ENCODE results near the gene IQCF5. TPM values are rescaled to one million over a fixed set of nuclear protein-coding genes. Genes with fewer than 3 reads are reported as not detected.

Gene IQCF5
- total RNA-seq, 3 donors from 2014 or later = not detected

- DNase-seq (ENCODE audit: low spot score in 2 of 2) = no peak
- no peaks in the 10 kb centered on the region for H3K27me3 ChIP-seq
Measured at GRCh38 chr3:51888463-51889105, 13.2 kb upstream of the IQCF5 start.

GRCh38 chr3:51887620-51888019 is 12.2 kb upstream of the IQCF5 start:
- TF ChIP-seq POLR2AphosphoS5 (IDR thresholded peaks at IDR 0.05) = no peak
- TF ChIP-seq, protein P1, sequence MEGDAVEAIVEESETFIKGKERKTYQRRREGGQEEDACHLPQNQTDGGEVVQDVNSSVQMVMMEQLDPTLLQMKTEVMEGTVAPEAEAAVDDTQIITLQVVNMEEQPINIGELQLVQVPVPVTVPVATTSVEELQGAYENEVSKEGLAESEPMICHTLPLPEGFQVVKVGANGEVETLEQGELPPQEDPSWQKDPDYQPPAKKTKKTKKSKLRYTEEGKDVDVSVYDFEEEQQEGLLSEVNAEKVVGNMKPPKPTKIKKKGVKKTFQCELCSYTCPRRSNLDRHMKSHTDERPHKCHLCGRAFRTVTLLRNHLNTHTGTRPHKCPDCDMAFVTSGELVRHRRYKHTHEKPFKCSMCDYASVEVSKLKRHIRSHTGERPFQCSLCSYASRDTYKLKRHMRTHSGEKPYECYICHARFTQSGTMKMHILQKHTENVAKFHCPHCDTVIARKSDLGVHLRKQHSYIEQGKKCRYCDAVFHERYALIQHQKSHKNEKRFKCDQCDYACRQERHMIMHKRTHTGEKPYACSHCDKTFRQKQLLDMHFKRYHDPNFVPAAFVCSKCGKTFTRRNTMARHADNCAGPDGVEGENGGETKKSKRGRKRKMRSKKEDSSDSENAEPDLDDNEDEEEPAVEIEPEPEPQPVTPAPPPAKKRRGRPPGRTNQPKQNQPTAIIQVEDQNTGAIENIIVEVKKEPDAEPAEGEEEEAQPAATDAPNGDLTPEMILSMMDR (IDR thresholded peaks at IDR 0.05) = no peak
- TF ChIP-seq POLR2A (IDR thresholded peaks at IDR 0.05) = no peak
- no peak for DNase-seq (ENCODE audit: low spot score in 2 of 2)
- no peak overlapping the region for H3K27ac ChIP-seq
- intact Hi-C loops (cut with DNase I; ENCODE audit: low total_unique reads) = no loop called here
- no peaks in the 10 kb centered on the region for H3K27me3 ChIP-seq
- no peaks in the 10 kb centered on the region for H3K36me3 ChIP-seq
- no peaks in the 10 kb centered on the region for H3K4me1 ChIP-seq
- no peak overlapping the region for H3K4me3 ChIP-seq
- no peaks in the 10 kb centered on the region for H3K9me3 ChIP-seq

More at GRCh38 chr3:51888463-51889105, 13.2 kb upstream of the IQCF5 start:
- H3K9me3 ChIP-seq = no peaks in the 10 kb centered on the region
- TF ChIP-seq POLR2AphosphoS5 (IDR thresholded peaks at IDR 0.05) = no peak
- no peak for TF ChIP-seq POLR2A (IDR thresholded peaks at IDR 0.05)
- TF ChIP-seq, protein P1 (IDR thresholded peaks at IDR 0.05) = no peak
- intact Hi-C loops (cut with DNase I; ENCODE audit: low total_unique reads) = no loop called here
- no peaks in the 10 kb centered on the region for H3K4me1 ChIP-seq
- no peaks in the 10 kb centered on the region for H3K36me3 ChIP-seq
- H3K27ac ChIP-seq = no peak overlapping the region
- H3K4me3 ChIP-seq = no peak overlapping the region

DNA sequence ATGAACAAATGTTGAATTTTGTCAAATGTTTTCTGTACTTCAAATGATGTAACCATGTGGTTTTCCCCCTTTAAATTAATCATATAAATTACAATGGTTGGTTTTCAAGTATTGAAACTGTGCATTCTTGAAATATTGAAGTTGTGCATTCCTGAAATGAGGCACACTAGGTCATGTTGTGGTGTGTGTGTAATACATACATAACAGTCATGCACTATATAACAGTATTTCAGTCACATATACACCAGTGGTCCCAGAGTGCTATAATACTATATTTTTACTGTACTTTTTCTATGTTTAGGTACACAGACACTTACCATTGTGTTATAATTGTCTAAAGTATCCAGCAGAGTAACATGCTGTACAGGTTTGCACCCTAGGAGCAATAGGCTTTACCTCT is 11.0 kb upstream of the IQCF5 start:
- intact Hi-C loops (cut with DNase I; ENCODE audit: low total_unique reads) = no loop called here
- TF ChIP-seq, protein P1 (IDR thresholded peaks at IDR 0.05) = no peak
- TF ChIP-seq POLR2AphosphoS5 (IDR thresholded peaks at IDR 0.05) = no peak
- no peak for TF ChIP-seq POLR2A (IDR thresholded peaks at IDR 0.05)

GRCh38 chr3:51879937-51880336 is 4.5 kb upstream of the IQCF5 start:
- DNase-seq (ENCODE audit: low spot score in 2 of 2) = no peak
- Histone ChIP-seq H3K9me3 (no peaks in the 10 kb centered on the region), H3K4me1 (no peaks in the 10 kb centered on the region), H3K4me3 (no peak overlapping the region), H3K27ac (no peak overlapping the region), H3K36me3 (no peaks in the 10 kb centered on the region), H3K27me3 (no peaks in the 10 kb centered on the region)
- intact Hi-C loops (cut with DNase I; ENCODE audit: low total_unique reads) = no loop called here
- TF ChIP-seq POLR2A (IDR thresholded peaks at IDR 0.05) = no peak
- TF ChIP-seq POLR2AphosphoS5 (IDR thresholded peaks at IDR 0.05) = no peak
- TF ChIP-seq, protein P1 (IDR thresholded peaks at IDR 0.05) = no peak

More for the DNA sequence above, 11.0 kb upstream of the IQCF5 start:
- no peak overlapping the region for H3K4me3 ChIP-seq
- H3K9me3 ChIP-seq = no peaks in the 10 kb centered on the region
- H3K36me3 ChIP-seq = no peaks in the 10 kb centered on the region
- no peaks in the 10 kb centered on the region for H3K4me1 ChIP-seq
- H3K27me3 ChIP-seq = no peaks in the 10 kb centered on the region
- DNase-seq (ENCODE audit: low spot score in 2 of 2) = no peak
- no peak overlapping the region for H3K27ac ChIP-seq

- Histone ChIP-seq H3K27ac (no peak overlapping the region), H3K36me3 (no peaks in the 10 kb centered on the region), H3K4me3 (no peak overlapping the region), H3K4me1 (no peaks in the 10 kb centered on the region), H3K27me3 (no peaks in the 10 kb centered on the region), H3K9me3 (no peaks in the 10 kb centered on the region)
- intact Hi-C loops (cut with DNase I; ENCODE audit: low total_unique reads) = no loop called here
- DNase-seq (ENCODE audit: low spot score in 2 of 2) = no peak
- TF ChIP-seq POLR2AphosphoS5 (IDR thresholded peaks at IDR 0.05) = no peak
- TF ChIP-seq, protein P1 (IDR thresholded peaks at IDR 0.05) = no peak
- TF ChIP-seq POLR2A (IDR thresholded peaks at IDR 0.05) = no peak
Measured at GRCh38 chr3:51876186-51876585, 785 bp upstream of the IQCF5 start.
